T-helper 1 cell (primary cell): ENCODE results near the gene ERCC6L2.

Source experiments
- DNase-seq, 5 donors: peaks; one replicate each; pipeline ENCODE4 v3.0.0-alpha.2; 2012 to 2020
- total RNA-seq, 4 donors: gene quantifications; one replicate each; lab custom pipeline; 2026; lab: John Stamatoyannopoulos, UW

ERCC6L2 gene, protein sequence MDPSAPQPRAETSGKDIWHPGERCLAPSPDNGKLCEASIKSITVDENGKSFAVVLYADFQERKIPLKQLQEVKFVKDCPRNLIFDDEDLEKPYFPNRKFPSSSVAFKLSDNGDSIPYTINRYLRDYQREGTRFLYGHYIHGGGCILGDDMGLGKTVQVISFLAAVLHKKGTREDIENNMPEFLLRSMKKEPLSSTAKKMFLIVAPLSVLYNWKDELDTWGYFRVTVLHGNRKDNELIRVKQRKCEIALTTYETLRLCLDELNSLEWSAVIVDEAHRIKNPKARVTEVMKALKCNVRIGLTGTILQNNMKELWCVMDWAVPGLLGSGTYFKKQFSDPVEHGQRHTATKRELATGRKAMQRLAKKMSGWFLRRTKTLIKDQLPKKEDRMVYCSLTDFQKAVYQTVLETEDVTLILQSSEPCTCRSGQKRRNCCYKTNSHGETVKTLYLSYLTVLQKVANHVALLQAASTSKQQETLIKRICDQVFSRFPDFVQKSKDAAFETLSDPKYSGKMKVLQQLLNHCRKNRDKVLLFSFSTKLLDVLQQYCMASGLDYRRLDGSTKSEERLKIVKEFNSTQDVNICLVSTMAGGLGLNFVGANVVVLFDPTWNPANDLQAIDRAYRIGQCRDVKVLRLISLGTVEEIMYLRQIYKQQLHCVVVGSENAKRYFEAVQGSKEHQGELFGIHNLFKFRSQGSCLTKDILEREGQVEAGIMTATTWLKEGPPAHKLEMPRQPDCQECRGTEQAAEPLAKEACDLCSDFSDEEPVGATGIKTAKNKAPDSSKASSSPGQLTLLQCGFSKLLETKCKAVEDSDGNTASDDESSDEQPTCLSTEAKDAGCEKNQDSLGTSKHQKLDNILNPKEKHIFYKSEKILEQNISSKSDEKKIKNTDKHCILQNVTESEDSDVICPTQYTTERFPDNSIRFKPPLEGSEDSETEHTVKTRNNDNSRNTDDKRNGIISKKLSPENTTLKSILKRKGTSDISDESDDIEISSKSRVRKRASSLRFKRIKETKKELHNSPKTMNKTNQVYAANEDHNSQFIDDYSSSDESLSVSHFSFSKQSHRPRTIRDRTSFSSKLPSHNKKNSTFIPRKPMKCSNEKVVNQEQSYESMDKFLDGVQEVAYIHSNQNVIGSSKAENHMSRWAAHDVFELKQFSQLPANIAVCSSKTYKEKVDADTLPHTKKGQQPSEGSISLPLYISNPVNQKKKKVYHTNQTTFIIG (N-terminal part only)
- total RNA-seq: 67.3 to 123 (median 106) reads per million in 4 donors

DNA sequence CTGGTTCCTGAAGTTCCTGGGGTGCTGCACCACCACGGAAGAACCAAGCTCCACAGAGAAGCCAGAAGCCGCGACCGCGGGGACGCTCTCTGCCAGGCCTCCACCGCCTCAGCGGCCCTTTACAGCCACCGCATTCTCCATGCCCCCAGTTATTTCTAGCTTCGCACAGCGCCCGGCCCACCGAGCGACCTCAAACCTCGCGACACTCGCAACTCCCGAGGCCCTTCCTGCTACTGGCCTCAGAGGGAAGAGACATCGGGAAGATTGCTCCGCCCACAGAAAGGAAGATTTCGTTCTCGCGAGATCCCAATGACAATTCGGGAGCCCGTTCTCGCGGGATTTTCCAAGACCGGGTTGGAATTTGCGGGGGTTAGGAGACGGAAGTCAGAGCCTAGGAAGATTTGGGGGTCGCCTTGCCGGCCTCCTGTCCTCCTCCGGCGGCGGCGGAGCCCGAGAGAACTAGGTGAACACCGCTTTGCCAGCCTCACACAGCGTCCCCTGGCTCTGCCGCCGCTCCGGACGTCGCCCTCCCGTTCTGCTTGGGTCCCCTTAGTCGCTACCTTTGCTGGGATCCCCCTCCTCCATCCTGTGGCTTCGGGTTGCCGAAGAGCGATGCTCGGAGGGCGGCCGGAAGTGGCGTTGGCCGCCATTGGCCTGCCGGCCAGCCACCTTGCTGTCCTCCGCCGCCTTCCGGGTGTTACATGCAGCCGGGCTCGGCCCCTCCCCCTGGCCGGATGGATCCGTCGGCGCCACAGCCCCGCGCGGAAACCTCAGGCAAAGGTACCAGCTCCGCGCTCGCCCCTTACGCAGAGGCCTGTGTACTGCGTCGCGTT lies at the start of gene ERCC6L2:
Gene ERCC6L2, plus strand, starts transcription at position 387 of the 833 bp plus-strand sequence. Its CDS starts 348 bp downstream, at position 735.
- peak; percentile 82 to 96 (median 88) for DNase-seq

DNA sequence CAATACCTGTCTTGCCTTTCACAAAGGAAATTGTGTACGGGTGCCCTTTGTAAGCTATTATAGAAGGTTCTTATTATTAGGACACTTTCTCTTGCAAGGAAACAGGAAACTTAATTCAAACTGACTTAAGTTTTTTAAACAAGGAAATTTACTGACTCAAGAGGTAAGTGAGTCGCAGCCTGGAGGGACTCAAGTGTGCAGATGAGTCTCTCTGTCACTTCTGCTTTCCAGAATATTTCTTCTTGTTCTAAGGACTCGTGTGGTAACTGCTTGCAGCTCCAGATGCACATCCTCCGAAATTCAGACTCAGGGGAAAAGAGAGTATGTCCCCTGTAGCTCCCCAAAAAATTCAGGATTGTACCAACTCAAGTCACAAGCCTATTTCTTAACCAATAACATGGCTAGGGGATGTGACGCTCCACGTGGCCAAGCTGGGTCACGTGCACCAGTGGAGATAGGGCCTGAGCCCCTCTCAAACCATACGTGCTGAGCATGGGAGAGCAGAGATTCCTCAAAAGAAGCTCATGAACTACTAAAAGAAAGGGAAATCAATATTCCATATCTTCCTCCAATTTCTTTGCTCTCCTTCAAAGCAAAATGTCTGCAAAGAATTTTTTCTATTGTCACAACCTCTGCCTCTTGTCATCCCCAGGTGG lies 49.2 kb upstream of the ERCC6L2 start:
- no peak for DNase-seq

DNA sequence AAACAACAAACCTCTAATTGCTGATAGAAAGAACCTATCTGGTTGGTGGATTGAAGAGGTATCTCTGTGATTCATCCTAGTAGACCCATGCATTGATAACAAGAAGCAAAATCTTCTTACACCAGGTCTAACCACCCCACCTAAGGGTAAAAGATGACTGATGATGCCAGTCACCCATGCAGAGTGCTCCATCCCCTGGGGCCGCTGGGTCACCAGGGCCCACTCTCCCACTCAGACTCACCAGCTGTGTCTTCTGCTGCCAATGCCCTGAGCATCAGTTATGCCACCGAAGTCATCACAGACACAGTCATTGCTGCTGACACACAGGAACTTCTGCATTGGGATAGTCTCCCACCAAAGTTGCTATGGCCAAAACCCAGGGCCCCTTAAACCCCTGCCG lies 44.7 kb upstream of the ERCC6L2 start:
- DNase-seq: no peak

DNA sequence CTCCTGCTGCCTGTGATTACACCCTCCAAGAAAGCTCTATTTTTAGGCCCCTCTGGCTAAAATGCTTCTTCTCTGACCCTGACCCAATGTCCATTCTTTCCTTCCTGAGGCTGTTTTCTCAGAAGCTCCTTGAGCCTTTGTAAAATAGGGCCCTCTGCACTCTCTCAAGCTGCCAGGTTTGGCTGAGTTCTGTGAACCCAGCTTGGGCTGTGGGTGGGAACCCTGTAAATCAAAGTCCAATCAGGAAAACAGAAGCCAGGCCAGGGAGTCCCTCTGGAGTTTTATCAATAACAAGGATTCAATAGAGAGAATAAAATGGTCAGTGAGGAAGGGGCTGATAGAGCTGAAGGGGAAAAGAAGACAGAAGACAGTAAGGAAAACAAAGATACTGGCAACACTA lies 43.7 kb upstream of the ERCC6L2 start:
- DNase-seq: no peak

DNA sequence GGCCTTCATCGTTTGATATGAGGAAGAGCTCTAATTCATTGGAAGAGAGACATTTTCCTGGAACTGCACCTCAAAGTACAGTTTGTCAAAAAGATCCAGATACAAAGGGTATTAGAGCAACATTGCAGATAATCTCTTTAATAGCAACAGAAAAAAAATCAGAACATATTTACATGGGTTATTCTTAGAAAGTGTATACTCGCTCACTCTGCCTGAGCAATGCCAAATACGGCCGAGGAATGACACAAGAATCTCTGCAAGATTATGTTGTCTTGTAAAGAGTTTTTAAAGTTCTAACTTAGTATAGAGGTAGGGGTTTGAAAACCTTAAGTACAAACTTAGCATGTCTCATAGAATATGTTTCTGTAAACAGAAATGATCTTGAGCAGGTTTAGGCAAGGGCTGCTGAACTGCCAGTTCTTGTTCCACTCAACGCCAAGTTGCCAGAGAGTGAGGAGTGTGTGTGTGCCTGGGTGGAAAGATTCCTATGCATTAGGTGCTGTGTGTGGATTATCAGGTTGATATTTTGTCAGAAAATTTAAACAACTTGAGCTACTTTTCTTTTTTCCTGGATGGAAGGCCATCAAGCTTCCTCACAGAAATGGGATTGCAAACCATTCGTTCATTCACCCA lies 41.8 kb upstream of the ERCC6L2 start:
- no peak for DNase-seq

DNA sequence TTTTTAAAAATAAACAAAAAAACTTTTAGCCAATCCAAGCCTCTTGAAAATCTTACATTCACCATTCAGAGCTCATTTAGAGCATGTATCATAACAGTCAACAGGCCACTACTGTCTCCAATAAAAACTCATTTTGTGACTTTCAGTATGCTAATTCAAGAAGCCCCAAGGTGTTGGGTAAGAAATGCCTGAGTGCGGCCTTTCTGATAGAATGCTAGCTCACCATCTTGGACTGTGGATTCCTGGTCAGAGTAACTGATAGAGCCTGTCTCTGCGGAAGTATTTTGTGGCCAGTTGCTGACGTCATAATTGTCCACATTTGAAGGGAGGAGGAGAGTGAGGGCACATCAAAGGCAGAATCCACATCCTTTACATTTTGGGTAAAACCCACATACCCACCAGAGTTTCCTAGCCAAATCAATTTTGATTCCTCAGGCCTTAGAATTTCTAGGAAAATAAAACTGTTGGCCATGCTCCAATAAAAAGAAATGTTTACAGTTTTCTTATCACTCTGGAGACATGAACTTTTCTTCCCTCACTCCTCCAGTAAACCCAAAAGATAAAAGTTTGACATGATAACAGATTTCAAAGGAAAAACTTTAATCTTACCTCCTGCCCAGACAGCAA lies 41.1 kb upstream of the ERCC6L2 start:
- no peak for DNase-seq

DNA sequence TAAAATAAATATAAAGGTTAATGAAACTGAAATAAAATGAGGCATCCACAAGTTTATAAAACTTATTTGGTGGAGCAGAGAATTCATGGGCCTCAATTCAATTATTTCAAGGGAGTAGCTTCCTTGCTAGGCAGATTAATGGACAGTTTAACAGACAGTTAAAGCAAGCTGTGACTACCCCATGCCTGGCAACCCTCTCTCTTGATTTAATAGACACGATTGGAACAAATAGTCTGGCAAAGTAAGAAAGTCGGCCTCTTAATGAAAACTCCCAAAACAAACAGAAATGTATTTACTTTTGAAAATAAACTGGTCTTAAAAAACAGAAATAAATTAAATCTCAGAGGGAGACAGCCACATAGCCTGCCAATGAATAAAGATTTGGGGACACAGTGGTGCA lies 40.1 kb upstream of the ERCC6L2 start:
- no peak for DNase-seq

DNA sequence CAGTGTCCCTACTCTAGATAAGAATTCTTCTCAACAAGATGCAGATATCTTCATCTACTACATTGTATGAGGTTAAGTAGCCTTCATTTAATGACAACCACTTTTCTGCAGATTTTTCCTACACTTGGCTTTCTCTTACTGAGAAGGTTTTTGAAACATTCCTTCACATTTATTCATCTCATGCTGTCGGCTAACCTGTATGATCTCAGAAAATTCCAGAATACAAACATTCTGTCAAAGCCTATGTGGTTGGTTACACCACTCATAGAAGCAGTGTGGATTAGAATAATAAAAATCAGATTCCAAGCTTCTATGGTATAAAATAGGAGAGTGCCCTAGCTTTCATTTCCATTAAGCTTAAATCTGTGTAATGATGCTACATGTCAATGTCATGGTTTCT lies 39.4 kb upstream of the ERCC6L2 start:
- DNase-seq: no peak

DNA sequence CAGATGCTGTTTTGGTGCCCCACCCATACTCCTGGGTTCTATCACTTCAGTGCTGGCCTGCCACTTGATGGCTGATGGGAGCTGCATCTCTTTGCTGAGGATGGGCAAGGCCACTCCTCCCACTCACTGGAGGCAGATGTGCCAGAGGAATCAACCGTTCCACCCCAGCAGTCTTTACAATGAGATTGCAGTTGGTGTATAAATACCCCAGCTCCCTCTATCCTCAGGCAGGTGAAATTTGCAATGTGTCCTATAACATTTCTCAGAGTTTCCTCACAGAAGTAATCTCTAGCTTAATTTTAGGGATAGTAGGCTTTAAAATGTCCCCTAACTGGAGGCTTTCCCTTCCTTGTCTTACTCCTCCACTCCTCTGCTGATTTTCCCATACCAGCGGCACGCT lies 36.5 kb upstream of the ERCC6L2 start:
- DNase-seq: no peak

DNA sequence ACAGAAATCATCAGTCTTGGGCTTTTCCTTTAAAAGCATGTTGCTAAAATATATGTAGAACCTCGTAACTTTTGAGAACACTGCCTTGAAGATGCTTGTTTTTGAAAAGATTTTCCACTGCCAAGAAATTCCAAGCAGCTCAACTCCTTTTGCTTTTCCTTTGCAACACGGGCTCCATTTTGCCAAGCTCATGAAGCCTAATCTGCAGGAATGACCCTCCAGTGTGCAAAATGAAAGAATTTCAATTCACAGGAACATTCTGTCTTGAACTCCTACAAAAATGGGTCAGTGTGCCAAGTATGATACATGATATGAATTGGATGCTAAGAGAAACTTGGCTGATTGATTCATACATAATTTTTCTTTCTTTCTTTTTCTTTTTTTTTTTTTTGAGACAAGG lies 35.4 kb upstream of the ERCC6L2 start:
- DNase-seq: no peak

DNA sequence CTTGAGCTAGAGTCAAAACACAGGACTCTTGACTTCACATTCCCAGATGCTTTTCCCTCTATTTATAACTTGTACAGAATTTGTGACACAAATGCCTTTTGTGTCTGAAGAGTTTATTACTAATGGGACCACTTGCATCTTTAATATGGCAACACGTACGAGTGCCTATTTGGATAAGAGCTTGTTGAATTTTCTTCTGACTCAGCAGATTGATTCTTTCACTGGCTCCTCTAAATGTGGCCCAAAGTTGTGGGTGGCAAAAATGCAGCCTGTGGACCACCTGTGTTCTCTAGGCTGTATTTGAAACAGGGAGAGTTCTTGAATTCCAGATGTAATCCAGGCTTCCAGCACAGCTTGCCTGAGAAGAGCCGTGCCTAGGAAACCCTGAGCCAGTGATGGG lies 34.1 kb upstream of the ERCC6L2 start:
- no peak for DNase-seq

DNA sequence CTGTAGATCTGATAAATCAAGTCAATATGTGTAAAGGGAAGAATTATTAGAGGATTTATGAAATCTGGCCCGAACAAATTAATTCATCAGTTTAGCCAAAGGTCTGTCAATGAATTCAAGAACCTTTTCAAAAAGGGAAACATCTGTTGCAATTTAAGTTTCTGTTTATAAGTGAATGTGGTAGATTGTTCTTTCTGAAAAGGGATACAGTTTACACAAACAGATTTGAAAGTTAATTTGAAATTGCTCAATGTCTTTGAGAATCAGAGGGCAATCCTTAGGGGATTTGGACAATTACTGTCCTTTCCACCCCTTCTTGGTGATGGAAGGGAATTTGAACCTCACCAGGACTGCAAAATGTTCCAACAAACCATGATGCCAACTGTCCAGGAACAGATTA lies 29.7 kb upstream of the ERCC6L2 start:
- no peak for DNase-seq

DNA sequence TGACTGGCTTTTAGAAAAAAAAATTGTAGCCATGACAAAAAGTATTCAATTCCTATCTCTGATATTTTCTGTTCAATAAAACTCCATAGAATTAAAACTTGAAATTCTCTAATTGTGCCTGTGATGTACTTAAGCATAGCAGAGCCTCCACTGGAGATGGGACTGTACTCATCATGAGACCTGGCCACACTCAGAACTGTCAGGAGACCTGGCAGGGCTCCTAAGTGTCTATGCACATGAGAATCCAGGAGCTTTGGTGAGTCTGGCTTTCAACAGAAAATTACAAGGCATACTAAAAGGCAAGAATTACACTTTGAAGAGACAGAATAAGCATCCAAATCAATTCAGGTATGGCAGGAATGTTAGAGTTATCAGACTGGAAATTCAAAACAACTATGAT lies 26.7 kb upstream of the ERCC6L2 start:
- DNase-seq: no peak

DNA sequence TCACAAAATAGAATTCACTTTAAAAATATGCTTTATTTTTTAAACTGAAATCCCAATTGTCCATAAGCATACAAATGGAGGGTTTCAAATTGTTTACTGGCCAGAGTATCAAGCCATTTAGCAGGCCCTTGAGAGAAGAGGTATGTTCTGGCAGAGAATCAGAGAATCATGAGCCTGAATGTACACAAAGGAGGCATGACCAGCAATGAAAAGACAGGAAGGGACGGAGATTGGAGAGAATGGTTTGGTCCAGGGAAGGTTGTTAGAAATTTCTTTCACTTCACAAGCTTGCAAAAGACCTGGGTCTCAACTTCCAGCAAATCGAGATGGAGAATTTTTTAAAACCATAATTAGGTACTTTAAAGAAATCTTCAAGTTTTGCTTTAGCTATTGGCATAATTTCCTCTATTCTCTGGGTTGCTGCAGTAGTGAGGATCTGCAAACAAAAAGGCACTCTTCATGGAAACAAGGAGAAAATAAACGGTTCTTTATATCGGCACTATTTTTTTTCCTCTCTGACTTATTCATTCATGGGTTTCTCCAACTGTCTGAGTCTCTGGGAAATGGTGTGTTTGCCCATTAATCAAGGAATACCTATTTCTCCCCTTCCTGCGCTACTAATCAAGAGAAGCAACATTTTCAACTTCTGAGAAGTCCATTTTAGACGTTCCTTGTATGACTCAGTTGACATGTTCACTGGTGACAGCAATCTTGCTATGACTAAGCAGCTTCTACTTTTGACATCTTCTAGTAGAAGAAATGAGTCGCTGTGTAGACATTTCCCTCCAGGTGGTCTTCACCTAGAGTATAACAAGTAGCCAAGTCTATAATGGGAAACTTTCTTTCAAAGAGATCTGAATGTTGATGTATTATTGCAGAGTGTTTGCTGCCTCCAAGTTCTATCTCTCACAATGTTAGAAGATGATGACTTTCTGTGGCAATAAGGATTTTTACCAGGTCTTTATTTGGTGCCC lies 23.1 kb upstream of the ERCC6L2 start:
- DNase-seq: peak in 1 of 5 donors; percentile 92

DNA sequence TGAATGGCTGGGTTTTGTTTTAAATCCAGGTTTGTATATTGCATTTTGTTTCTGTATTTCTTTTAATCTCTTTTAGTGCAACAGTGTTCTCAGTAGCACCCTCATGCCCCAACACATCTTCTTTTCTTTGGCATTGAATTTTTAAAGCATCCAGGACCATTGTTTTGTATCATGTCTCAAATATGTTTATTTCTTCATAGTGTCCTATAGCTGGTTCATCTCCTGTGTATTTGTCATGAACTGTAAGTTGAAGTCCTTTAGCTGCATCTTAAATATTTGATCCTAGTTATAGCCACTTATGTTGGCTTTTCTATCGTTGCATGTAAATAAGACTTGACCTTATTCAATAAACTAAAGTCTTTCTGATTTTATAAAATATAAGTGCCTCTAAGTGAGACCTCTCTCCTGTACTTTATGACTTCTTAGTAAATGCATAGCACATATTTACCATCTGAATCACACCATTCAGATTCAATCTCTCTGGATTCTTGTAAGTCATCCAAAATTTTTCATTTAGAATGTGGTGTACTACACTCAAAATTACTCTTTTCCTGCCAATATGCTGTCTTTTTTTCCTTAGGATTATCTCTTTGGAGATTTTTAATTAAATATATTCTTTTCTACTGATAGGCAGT lies 21.0 kb upstream of the ERCC6L2 start:
- no peak for DNase-seq

DNA sequence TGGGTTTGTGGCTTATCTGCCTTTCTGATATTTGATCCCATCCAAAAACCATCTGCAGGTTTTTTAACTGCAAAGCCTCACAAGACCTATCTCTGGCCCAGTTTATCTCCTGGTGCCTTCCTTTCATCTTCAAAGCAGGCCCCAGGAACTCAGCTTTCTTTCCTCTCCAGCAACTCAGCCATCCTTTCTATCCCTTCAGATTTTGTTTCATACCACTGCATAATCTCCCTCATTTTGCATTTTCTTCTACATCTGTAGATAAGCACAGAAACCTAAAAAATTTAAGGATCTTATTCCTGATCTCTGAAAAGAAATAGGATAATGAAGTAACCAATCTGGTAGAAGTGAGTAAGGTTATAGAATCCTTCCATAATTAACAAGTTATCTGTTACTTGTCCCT lies 19.5 kb upstream of the ERCC6L2 start:
- DNase-seq: no peak

DNA sequence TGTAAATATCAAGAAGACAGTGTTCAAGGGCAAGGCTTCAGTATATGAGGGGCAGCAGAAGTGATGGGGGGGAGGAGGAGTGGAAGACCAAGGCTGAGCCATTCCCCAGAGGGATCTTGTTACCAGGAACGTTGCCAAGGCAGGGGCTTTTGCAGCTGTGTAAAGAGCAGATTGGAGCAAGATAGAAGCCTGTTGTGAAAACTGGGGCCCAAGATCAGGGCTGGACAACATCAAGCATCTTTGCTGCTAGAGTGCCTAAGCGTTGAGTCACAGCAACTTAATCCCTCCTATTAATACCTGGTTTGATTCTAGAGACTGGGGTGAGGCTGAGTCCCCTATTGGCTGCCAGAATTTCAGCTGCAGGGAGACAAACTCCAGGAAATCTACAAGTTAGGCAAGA lies 18.4 kb upstream of the ERCC6L2 start:
- no peak for DNase-seq

DNA sequence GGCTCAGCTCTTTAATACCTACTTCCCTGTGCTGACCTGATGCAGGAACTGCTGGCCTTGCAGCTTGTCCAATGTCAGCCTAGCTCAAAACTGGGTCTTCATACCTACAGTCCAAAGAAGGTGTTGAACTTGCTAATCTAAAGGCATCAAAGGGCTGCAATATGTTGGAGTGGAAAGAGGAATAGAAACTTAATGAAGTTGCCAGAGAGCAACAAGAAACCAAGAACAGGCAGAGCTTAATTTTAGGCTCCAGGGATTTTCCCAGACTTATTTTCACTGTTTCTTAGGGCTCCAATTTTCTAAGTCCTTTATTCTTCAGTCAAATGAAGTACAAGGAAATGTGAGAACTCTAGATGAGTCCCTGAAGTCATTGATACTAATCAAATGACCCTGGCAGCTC lies 17.6 kb upstream of the ERCC6L2 start:
- no peak for DNase-seq

DNA sequence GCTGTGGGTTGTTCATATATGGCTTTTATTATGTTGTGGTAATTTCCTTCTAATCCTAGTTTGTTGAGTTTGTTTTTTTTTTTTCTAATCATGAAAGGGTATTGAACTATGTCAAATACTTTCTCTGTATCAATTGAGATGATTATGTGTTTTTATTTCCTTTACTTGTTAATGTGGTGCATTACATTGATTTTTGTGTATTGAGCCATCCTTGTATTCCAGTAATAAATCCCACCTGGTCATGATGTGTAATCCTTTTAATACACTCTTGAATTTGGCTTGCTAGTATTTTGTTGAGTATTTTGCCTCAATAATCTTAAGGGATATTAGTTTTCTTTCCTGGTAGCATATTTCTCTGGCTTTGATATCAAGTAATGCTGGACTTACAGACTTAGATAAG lies 13.1 kb upstream of the ERCC6L2 start:
- DNase-seq: no peak
